A549 treated with Hydrocortisone at 1 μM for 4 hours (cell line): Measurements from ENCODE around the gene COMMD4. TPM values are rescaled to one million over a fixed set of nuclear protein-coding genes. Genes with fewer than 3 reads are reported as not detected.

Experiments used
- total RNA-seq: library from RNA; stranded (reverse); fragments of 200-300 nt; extraction: Qiagen RNA extraction; gene quantifications from 5 replicates; pipeline ENCODE4 v1.2.3, GENCODE V29; 2022

COMMD4 gene
- total RNA-seq: 172 to 202 TPM (median 183 TPM) in 5 replicates

DNA sequence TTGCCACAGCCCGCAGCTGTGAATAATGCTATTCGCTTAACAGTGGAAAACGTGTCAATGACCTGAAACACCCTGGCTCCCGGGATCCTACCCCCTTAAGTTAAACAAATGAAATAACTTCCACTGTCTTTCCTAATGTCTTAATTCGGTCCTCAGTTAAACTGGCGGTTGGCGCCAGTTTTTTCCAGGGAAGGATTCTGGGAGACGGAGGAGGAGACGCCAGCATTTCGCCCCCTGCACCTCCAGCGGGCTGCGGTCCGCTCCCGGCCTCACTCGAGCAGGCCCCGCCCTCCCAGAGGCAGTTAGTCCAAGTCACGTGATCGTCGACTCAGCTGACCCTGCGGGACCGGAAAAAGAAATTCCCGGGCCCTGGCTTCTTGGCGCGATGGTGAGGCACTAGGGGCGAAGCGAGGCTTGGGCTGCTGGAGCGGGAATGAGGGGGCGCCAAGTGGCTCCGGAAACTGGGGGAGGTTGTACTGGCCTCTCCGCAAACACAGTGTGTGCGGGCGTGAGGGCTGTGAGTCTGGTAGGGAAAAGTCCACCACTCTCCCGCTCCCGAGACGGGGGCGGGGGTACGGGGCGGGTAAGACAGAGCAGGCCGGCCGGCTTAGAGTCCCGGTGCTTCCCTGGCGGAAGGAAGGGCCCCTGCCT, at the start of gene COMMD4:
TSS of gene COMMD4 (plus strand) at position 359 of the 651 bp plus-strand sequence. CDS start at position 386, 27 bp downstream.

DNA sequence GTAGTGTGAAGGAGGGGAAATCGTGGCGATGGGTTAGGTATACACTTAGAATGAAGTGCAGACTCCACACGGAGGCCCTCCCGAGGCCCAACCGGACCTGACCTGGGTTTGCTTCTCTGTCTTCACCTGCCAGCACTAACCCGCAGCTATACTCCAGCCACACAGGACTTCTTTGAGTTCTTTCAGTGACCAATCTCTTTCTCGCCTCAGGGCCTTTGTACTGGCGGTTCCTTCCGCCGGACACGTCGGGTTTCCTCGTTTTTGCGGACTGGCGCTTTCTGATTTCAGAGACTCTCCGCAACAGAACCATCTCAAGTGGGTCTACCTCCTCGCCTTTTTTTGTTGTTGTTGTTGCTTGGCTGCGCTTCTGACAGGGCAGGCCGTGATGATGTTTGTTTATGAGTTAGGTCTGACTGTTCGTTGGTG, 10.9 kb downstream of the COMMD4 start, which contains the start of gene NEIL1:
TSS of gene NEIL1 (plus strand) at position 244 of the 426 bp plus-strand sequence. CDS start 1,867 bp downstream, outside the sequence.

DNA sequence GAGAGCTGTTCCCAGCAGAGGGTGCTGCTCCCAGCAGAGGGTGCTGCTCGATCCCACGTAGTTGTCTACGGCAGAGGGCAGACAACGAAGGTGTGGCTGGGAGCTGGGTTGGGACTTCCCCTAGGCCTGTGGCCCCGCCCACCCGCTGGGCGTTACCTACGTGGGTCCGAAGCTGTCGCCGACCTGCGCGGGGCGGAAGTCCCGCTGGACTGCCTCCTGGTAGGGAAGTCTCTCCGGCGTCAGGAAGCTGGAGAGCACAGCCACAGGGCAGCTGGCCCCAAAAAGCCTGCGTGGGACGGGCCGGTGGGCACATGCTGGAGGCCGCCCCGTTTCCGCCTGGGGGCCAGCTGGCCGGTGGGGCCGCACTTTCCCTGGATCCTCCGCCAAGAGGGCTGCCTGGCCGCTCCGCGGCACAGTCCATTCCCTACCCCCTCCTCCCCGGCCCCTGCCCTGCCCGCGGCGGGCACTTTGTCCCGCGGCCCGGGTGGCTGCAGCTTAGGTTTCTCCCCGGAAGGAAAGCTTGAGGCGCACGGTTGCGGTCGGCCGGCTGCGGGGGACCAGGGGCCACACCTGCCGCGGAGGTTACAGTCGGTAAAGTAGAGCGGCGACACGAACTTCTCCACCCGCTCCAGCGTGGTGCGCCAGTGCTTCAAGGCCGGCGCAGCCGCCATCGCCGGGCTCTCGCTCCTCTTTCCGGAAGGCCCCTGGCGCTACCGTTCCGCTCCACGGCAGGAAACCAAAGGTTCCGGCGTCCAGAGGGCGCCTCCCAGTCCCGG, 32.2 kb downstream of the COMMD4 start, which contains the start of gene MAN2C1:
TSS of gene MAN2C1 (minus strand) at position 695 of the 776 bp plus-strand sequence. CDS start at position 671, 24 bp downstream.

Other genes starting within 250 kb of the COMMD4 start
- 30.1 to 33.9 TPM (median 30.9 TPM) in 5 replicates for gene C15orf39, start 134.2 kb upstream of the COMMD4 start, total RNA-seq
- gene GOLGA6C, start 77.7 kb upstream of the COMMD4 start, total RNA-seq: not detected in 5 replicates
- gene GOLGA6D, start 53.2 kb upstream of the COMMD4 start, total RNA-seq: 0.03 to 0.08 TPM in 2 of 5 replicates, not detected in the others
- gene NEIL1, start 11.0 kb downstream of the COMMD4 start, total RNA-seq: 1.9 to 3.6 TPM (median 2.5 TPM) in 5 replicates
- gene MAN2C1, start 32.5 kb downstream of the COMMD4 start, total RNA-seq: 63.1 to 80.3 TPM (median 75.3 TPM) in 5 replicates
- gene SIN3A, start 115.6 kb downstream of the COMMD4 start, total RNA-seq: 21.9 to 33.9 TPM (median 29.7 TPM) in 5 replicates
- gene PTPN9, start 243.3 kb downstream of the COMMD4 start, total RNA-seq: 37.5 to 57.8 TPM (median 47.8 TPM) in 5 replicates